K562 (cell line): Measurements from ENCODE around the gene MMP28. TPM values are rescaled to one million over a fixed set of nuclear protein-coding genes. Genes with fewer than 3 reads are reported as not detected.

Source experiments
- ATAC-seq: fragments of 200-7000 bp; cut with Tn5 transposase; 3 replicates; pipeline ENCODE4 v1.9.1; 2020; ENCODE audit warnings: moderate library complexity
- BruUV-seq: library from RNA; stranded (reverse); fragments of 400-500 nt; replicated peaks from 2 replicates; lab custom pipeline; 2021; lab: Mats Ljungman, UMichigan
- CTCF ChIA-PET: fragments of 300-600 bp; formaldehyde crosslinking; extraction: SDS; loops from one replicate; lab custom pipeline; 2021; ENCODE audit warnings: low intra/inter-chr PET ratio; lab: Yijun Ruan, JAX
- POLR2A ChIA-PET: fragments of 300-600, 350-650 bp; sonication (Branson Sonifier 250); formaldehyde crosslinking; extraction: SDS; loops from one replicate; lab custom pipeline; 2021; ENCODE audit warnings: antibody characterized with exemption, inconsistent platforms; lab: Yijun Ruan, JAX
- DNase-seq, 4 experiments: peaks; one replicate each; pipeline versions ENCODE4 v3.0.0 to v3.0.0-alpha.2; 2011 to 2018; ENCODE audit warnings: low spot score in 3 of 4, mixed read lengths in 3 of 4; ENCODE audit errors: extremely low read depth in 1 of 4
- FAIRE-seq: peaks from 2 replicates; lab custom pipeline; 2011; peaks lifted over from hg19 to GRCh38; lab: Jason Lieb, UNC
- H2AFZ ChIP-seq: 2 replicates; pipeline ENCODE4 v1.6.0; 2011; ENCODE audit warnings: low read depth, low read length, control low read depth, inconsistent platforms
- H3K27ac ChIP-seq: fragments of 200-600 bp; 3 replicates; pipeline ENCODE4 v1.8.0; 2011; ENCODE audit warnings: low read depth, mild to moderate bottlenecking, control low read depth, inconsistent platforms, low read length, moderate library complexity, mixed read lengths; ENCODE audit errors: extremely low read depth
- H3K27me3 ChIP-seq, 2 experiments: fragments of 300-600 bp in 1 of 2; 2 replicates in 1 of 2; 3 replicates in 1 of 2; pipeline versions ENCODE4 v1.6.0 to v1.8.0; 2011; ENCODE audit warnings: inconsistent platforms in 2 of 2, low read length in 2 of 2, mild to moderate bottlenecking in 1 of 2, mixed read lengths in 1 of 2, moderate library complexity in 1 of 2; ENCODE audit not compliant: control insufficient read depth in 2 of 2, insufficient read depth in 2 of 2
- H3K36me3 ChIP-seq: fragments of 300-600 bp; 3 replicates; pipeline ENCODE4 v1.8.0; 2011; ENCODE audit warnings: mild to moderate bottlenecking, low read length, inconsistent platforms; ENCODE audit not compliant: control insufficient read depth, insufficient read depth
- H3K4me1 ChIP-seq, 2 experiments: fragments of 200-600 bp in 1 of 2; replicated peaks in 1 of 2; 2 replicates in 1 of 2; 3 replicates in 1 of 2; pipeline versions ENCODE4 v1.5.1 to v1.8.0; 2011; ENCODE audit warnings: inconsistent platforms in 2 of 2, low read length in 2 of 2, mild to moderate bottlenecking in 1 of 2, mixed read lengths in 1 of 2, moderate library complexity in 1 of 2; ENCODE audit not compliant: control insufficient read depth in 2 of 2, insufficient read depth in 2 of 2
- H3K4me2 ChIP-seq: 2 replicates; pipeline ENCODE4 v1.6.1; 2011; ENCODE audit warnings: low read length, control low read depth, inconsistent platforms, mixed read lengths; ENCODE audit not compliant: insufficient read depth
- H3K4me3 ChIP-seq: fragments of 200-600 bp; sonication (generic), shearing (Covaris generic); 2 replicates; pipeline ENCODE4 v1.5.1; 2016; ENCODE audit warnings: control low read depth, inconsistent platforms
- H3K79me2 ChIP-seq: fragments of 200-600 bp; 3 replicates; pipeline ENCODE4 v1.8.0; 2011; ENCODE audit warnings: low read length, inconsistent platforms; ENCODE audit not compliant: control insufficient read depth, insufficient read depth
- H3K9ac ChIP-seq, 2 experiments: 2 replicates each; pipeline versions ENCODE4 v1.6.0 to v1.6.1; 2011; ENCODE audit warnings: low read depth in 2 of 2, low read length in 2 of 2, control low read depth in 1 of 2, inconsistent platforms in 1 of 2, mild to moderate bottlenecking in 1 of 2, mixed read lengths in 1 of 2; ENCODE audit not compliant: insufficient read depth in 1 of 2
- H3K9me1 ChIP-seq: one replicate; pipeline ENCODE4 v1.6.0; 2011; ENCODE audit warnings: inconsistent platforms, mild to moderate bottlenecking, low read length, moderate library complexity; ENCODE audit not compliant: control insufficient read depth, insufficient read depth
- H3K9me3 ChIP-seq: replicated peaks from 2 replicates; pipeline ENCODE4 v1.5.1; 2011; ENCODE audit warnings: low read depth, low read length, inconsistent platforms; ENCODE audit not compliant: control insufficient read depth, insufficient read depth
- H4K20me1 ChIP-seq: replicated peaks from 2 replicates; pipeline ENCODE4 v1.6.1; 2011; ENCODE audit warnings: low read length, inconsistent platforms, mixed read lengths; ENCODE audit not compliant: control insufficient read depth, insufficient read depth
- ARHGAP35 ChIP-seq: fragments of 450-650 bp; IDR thresholded peaks from 2 replicates; pipeline ENCODE4 v1.6.1; 2018; ENCODE audit not compliant: partially characterized antibody
- TARDBP ChIP-seq: fragments of 450-650 bp; IDR thresholded peaks from 2 replicates; pipeline ENCODE4 v1.6.1; 2016
- THAP12 ChIP-seq: fragments of 250-450 bp; sonication (Bioruptor Pico); IDR thresholded peaks from 2 replicates; pipeline ENCODE4 v1.9.0; 2021; ENCODE audit warnings: mild to moderate bottlenecking, inconsistent platforms
- THRB ChIP-seq: fragments of 450-650 bp; formaldehyde crosslinking; conservative IDR thresholded peaks from 2 replicates; pipeline ENCODE4 v1.4.0; 2022; ENCODE audit warnings: mild to moderate bottlenecking, missing genetic modification characterization
- ZNF24 ChIP-seq: fragments of 450-650 bp; IDR thresholded peaks from 2 replicates; pipeline ENCODE4 v1.6.1; 2016
- WGBS: fragments of 100-300 bp; shearing (Covaris generic); methylation state at CpG from one replicate; pipeline ENCODE4 v1.1.6; 2016; ENCODE audit warnings: low coverage, mixed read lengths; ENCODE audit not compliant: insufficient coverage; ENCODE audit errors: missing lambda C conversion rate; 5-methylcytosine and 5-hydroxymethylcytosine counted together
- in situ Hi-C: fragments of 300-500 bp; cut with MboI; formaldehyde crosslinking; loops from 4 replicates; pipeline ENCODE4 v1.15.0; 2018; ENCODE audit warnings: inconsistent platforms, mixed read lengths
- intact Hi-C: fragments of 100-400 bp; cut with micrococcal nuclease; formaldehyde crosslinking; loops from 2 replicates; pipeline ENCODE4 v1.14.2; 2022
- polyA plus RNA-seq, 8 experiments: library from polyadenylated mRNA; depleted of rRNA in 4 of 8; stranded (reverse) in 5 of 8; unstranded in 3 of 8; fragments of >200 nt; fragmentation: Nextera tagmentation in 2 of 8; fragmentation: Illumina TruSeq in 1 of 8; extraction: Ambion mirVana in 2 of 8; extraction: Trizol in 1 of 8; gene quantifications; 2 replicates each; pipeline versions ENCODE4 v1.2.1 to v1.2.3, GENCODE V29; 2011 to 2014; ENCODE audit warnings: inconsistent platforms in 1 of 8, missing spikeins in 1 of 8
- total RNA-seq, 7 experiments: library from RNA; depleted of rRNA in 6 of 7; stranded (reverse); fragments of >200 nt in 6 of 7; fragmentation: Illumina TruSeq in 2 of 7; extraction: Trizol in 2 of 7; gene quantifications; 2 replicates each; pipeline versions ENCODE4 v1.2.1 to v1.2.3, GENCODE V29; 2011 to 2021; ENCODE audit warnings: low replicate concordance in 1 of 7
- TF ChIP-seq, protein P1 (sequence below): fragments of 450-650 bp; IDR thresholded peaks from 2 replicates; pipeline ENCODE4 v1.6.1; 2016; ENCODE audit warnings: low read depth

The MMP28 gene
- total and polyA plus RNA-seq, 9 of the 15 experiments (the other 6 are each of a cell fraction or from before 2014, with no cell fraction given) = not detected

DNA sequence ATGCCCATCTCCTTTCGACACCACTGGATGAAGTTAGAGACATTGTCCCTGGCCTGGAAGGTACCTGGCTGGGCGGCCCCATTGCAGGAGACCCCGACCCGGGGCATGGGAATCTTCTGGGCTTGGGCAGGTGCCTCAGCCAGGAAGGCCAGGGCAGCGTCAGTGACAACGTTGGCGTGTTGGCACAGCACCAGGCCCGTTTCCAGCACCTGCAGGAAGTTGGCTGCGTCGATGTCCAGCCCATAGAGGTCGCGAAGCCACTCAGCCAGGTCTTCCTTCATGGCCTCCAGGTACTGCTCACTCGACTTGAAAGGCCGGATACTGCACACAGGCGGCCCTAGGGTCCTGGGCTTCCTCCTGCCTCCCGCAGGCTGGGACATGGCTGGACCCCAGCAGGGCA, 43.0 kb downstream of the MMP28 start:
- in situ Hi-C loops (loop anchor here (10.0 kb wide), 1 partner anchor 588 kb away; no protein-coding TSS in a partner anchor), intact Hi-C loops (no loop called here)
- FAIRE-seq = no peak
- H3K4me2 ChIP-seq = no peak overlapping the region
- POLR2A ChIA-PET = no interaction called here
- H3K27ac ChIP-seq = no peak overlapping the region
- no peaks in the 10 kb centered on the region for H3K9me1 ChIP-seq
- H3K4me3 ChIP-seq = no peak overlapping the region
- no TSS peak for BruUV-seq
- ATAC-seq = no peak
- H3K27me3 ChIP-seq = peaks cover 7 to 44% of the 10 kb centered on the region in 2 experiments; a peak in 3 of 5 replicates
- WGBS = 18% methylated on average over 15 of the region's 16 CpGs
- H4K20me1 ChIP-seq = 0 out of 2 replicates have a peak, but pooled peaks cover 4% of the 10 kb centered on the region
- no peaks in the 10 kb centered on the region for H3K79me2 ChIP-seq
- H3K36me3 ChIP-seq = no peaks in the 10 kb centered on the region
- no peaks in the 10 kb centered on the region for H3K9me3 ChIP-seq
- DNase-seq = no peak
- H2AFZ ChIP-seq = no peak overlapping the region
- peaks cover 11 to 25% of the 10 kb centered on the region in 2 experiments; a peak in 4 of 5 replicates for H3K4me1 ChIP-seq
- H3K9ac ChIP-seq = peak overlapping the region in 1 of 2 experiments; percentile 10; a peak in 1 of 4 replicates
- CTCF ChIA-PET = no interaction called here
- TF ChIP-seq, protein P1, sequence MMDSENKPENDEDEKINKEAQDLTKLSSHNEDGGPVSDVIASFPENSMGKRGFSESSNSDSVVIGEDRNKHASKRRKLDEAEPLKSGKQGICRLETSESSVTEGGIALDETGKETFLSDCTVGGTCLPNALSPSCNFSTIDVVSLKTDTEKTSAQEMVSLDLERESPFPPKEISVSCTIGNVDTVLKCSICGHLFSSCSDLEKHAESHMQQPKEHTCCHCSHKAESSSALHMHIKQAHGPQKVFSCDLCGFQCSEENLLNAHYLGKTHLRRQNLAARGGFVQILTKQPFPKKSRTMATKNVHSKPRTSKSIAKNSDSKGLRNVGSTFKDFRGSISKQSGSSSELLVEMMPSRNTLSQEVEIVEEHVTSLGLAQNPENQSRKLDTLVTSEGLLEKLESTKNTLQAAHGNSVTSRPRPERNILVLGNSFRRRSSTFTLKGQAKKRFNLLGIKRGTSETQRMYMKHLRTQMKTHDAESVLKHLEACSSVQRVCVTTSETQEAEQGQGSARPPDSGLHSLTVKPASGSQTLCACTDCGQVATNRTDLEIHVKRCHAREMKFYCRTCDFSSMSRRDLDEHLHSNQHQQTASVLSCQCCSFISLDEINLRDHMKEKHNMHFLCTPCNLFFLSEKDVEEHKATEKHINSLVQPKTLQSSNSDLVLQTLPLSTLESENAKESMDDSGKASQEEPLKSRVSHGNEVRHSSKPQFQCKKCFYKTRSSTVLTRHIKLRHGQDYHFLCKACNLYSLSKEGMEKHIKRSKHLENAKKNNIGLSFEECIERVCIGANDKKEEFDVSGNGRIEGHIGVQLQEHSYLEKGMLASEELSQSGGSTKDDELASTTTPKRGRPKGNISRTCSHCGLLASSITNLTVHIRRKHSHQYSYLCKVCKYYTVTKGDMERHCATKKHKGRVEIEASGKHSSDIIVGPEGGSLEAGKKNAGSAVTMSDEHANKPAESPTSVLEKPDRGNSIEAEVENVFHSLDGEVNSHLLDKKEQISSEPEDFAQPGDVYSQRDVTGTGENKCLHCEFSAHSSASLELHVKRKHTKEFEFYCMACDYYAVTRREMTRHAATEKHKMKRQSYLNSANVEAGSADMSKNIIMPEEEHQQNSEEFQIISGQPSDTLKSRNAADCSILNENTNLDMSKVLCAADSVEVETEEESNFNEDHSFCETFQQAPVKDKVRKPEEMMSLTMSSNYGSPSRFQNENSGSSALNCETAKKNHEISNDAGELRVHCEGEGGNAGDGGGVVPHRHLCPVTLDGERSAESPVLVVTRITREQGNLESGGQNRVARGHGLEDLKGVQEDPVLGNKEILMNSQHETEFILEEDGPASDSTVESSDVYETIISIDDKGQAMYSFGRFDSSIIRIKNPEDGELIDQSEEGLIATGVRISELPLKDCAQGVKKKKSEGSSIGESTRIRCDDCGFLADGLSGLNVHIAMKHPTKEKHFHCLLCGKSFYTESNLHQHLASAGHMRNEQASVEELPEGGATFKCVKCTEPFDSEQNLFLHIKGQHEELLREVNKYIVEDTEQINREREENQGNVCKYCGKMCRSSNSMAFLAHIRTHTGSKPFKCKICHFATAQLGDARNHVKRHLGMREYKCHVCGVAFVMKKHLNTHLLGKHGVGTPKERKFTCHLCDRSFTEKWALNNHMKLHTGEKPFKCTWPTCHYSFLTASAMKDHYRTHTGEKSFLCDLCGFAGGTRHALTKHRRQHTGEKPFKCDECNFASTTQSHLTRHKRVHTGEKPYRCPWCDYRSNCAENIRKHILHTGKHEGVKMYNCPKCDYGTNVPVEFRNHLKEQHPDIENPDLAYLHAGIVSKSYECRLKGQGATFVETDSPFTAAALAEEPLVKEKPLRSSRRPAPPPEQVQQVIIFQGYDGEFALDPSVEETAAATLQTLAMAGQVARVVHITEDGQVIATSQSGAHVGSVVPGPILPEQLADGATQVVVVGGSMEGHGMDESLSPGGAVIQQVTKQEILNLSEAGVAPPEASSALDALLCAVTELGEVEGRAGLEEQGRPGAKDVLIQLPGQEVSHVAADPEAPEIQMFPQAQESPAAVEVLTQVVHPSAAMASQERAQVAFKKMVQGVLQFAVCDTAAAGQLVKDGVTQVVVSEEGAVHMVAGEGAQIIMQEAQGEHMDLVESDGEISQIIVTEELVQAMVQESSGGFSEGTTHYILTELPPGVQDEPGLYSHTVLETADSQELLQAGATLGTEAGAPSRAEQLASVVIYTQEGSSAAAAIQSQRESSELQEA = no peak
- TF ChIP-seq ZNF24 = no peak
- no peak for TF ChIP-seq ARHGAP35
- no peak for TF ChIP-seq TARDBP
- no peak for TF ChIP-seq THRB (CRISPR knock-in tag)
- no peak for TF ChIP-seq THAP12 (CRISPR knock-in tag)
